22Rv1 (cell line): Measurements from ENCODE around the gene SMIM28.

Source experiments
- ZFX ChIP-seq: fragments of 450-650 bp; IDR thresholded peaks from 2 replicates; pipeline ENCODE4 v1.6.1; 2017; ENCODE audit warnings: antibody characterized with exemption, borderline replicate concordance
- TF ChIP-seq, protein P1 (sequence below): fragments of 450-650 bp; IDR thresholded peaks from 2 replicates; pipeline ENCODE4 v1.5.1; 2017; ENCODE audit warnings: mild to moderate bottlenecking

DNA sequence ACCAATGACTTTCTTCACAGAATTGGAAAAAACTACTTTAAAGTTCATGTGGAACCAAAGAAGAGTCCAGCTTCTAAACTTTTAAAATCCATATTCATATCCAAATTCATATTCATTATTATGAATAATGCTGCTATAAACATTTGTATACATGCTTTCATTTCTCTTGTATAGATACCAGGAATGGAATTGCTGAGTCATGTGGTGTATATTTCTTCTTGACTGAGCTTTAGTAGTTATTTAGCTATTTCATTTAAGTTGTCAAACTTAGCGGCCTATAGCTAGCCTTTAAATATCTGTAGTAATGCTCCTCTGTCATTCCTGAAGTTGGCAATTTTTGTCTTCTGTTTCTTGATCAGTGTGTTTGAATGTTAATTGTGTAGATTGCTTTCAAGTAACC, 19.8 kb upstream of the SMIM28 start:
- TF ChIP-seq, protein P1, sequence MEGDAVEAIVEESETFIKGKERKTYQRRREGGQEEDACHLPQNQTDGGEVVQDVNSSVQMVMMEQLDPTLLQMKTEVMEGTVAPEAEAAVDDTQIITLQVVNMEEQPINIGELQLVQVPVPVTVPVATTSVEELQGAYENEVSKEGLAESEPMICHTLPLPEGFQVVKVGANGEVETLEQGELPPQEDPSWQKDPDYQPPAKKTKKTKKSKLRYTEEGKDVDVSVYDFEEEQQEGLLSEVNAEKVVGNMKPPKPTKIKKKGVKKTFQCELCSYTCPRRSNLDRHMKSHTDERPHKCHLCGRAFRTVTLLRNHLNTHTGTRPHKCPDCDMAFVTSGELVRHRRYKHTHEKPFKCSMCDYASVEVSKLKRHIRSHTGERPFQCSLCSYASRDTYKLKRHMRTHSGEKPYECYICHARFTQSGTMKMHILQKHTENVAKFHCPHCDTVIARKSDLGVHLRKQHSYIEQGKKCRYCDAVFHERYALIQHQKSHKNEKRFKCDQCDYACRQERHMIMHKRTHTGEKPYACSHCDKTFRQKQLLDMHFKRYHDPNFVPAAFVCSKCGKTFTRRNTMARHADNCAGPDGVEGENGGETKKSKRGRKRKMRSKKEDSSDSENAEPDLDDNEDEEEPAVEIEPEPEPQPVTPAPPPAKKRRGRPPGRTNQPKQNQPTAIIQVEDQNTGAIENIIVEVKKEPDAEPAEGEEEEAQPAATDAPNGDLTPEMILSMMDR, result no peak
- no peak for TF ChIP-seq ZFX
